Adrenal gland (tissue), 12 donors: ENCODE measurements around the gene BOK. TPM values are rescaled to one million over a fixed set of nuclear protein-coding genes. Genes with fewer than 3 reads are reported as not detected.
"Not testable (repeated sequence)": the region's sequence is repeated elsewhere in the genome, so short reads cannot be mapped to it uniquely, and the experiment has no call there.

Experiments used
- DNase-seq, 7 donors: peaks; one replicate each; pipeline ENCODE4 v3.0.0-alpha.2; 2019 to 2020
- H3K27ac ChIP-seq, 5 donors: fragments of 200-600 bp; sonication (generic) in 4 of 5; 1 replicate in 3 of 5; 2 replicates in 2 of 5; pipeline versions ENCODE4 v1.5.1 to v1.8.0; 2016 to 2020; ENCODE audit warnings: mild to moderate bottlenecking in 1 of 5
- H3K27me3 ChIP-seq: fragments of 200-600 bp; 2 replicates; pipeline ENCODE4 v1.8.0; 2021
- H3K36me3 ChIP-seq, 2 donors: fragments of 200-600 bp; replicated peaks in 1 of 2; 1 replicate in 1 of 2; 2 replicates in 1 of 2; pipeline versions ENCODE4 v1.5.1 to v1.8.0; 2018 to 2022
- H3K4me1 ChIP-seq, 2 donors: fragments of 200-600 bp; replicated peaks in 1 of 2; 1 replicate in 1 of 2; 2 replicates in 1 of 2; pipeline versions ENCODE4 v1.5.1 to v1.8.0; 2018 to 2021
- H3K4me3 ChIP-seq, 4 donors: fragments of 200-600 bp; sonication (generic) in 3 of 4; one replicate each; pipeline ENCODE4 v1.5.1; 2016 to 2018
- H3K9me3 ChIP-seq, 3 donors: fragments of 200-600 bp; sonication (generic) in 1 of 3; replicated peaks in 1 of 3; 1 replicate in 2 of 3; 2 replicates in 1 of 3; pipeline versions ENCODE4 v1.5.1 to v1.8.0; 2016 to 2021
- POLR2A ChIP-seq, 2 donors: fragments of 450-650 bp; IDR thresholded peaks; one replicate each; pipeline ENCODE4 v1.6.1; 2017; ENCODE audit warnings: antibody characterized with exemption in 2 of 2, mild to moderate bottlenecking in 2 of 2, moderate library complexity in 1 of 2
- WGBS, 4 donors: extraction: QIAGEN DNeasy Blood & Tissue Kit in 2 of 4; methylation state at CpG; one replicate each; pipeline versions ENCODE4 v1.1.5 to v1.1.7; 2013 to 2017; 5-methylcytosine and 5-hydroxymethylcytosine counted together
- intact Hi-C, 2 donors: fragments of 100-400 bp; cut with DNase I; formaldehyde crosslinking; loops; one replicate each; pipeline versions ENCODE4 v1.14.1 to v1.15.0; 2022 to 2023
- polyA plus RNA-seq, 3 donors: library from polyadenylated mRNA; stranded (reverse); fragments of 200-250 nt in 2 of 3; fragments of 350-450 nt in 1 of 3; fragmentation: Illumina TruSeq in 1 of 3; extraction: RNeasy Lipid Tissue Mini Kit (QIAGEN cat#74804) in 1 of 3; gene quantifications; one replicate each; pipeline ENCODE4 v1.2.3, GENCODE V29; 2013 to 2014
- total RNA-seq, 9 donors: library from RNA; depleted of rRNA in 4 of 9; stranded (reverse); fragments of >200 nt in 4 of 9; fragments of 120-200 nt in 1 of 9; fragmentation: NEBNext Ultra II Directional in 1 of 9; extraction: Animal tissue kit (Norgen Biotek cat#: 25700) in 1 of 9; gene quantifications; one replicate each; pipeline versions ENCODE4 v1.1.0 to v1.2.4, GENCODE V29; 2013 to 2023
- TF ChIP-seq, protein P1 (sequence below), 6 experiments: fragments of 450-650 bp in 4 of 6; fragments of 200-600 bp in 2 of 6; sonication (generic) in 1 of 6; IDR thresholded peaks; 1 replicate in 5 of 6; 2 replicates in 1 of 6; pipeline versions ENCODE4 v1.5.1 to v1.8.0; 2016 to 2021; ENCODE audit warnings: antibody characterized with exemption in 6 of 6, mild to moderate bottlenecking in 2 of 6, moderate library complexity in 1 of 6
- donor health status: healthy with polysubstance abuse.
- donor health status: Bipolar disorder and iron deficiency.
- donor health status: DM: yes; HTN: yes; CAD: no.
- donor health status: DM: no; HTN: no; CAD: no.
- donor health status: DM: no; HTN: no; CAD: no.
- donor health status: DM: yes; HTN: yes; CAD: no.

BOK gene
- total and polyA plus RNA-seq, 12 donors = 2.9 to 41.7 (median 13.9) TPM

DNA sequence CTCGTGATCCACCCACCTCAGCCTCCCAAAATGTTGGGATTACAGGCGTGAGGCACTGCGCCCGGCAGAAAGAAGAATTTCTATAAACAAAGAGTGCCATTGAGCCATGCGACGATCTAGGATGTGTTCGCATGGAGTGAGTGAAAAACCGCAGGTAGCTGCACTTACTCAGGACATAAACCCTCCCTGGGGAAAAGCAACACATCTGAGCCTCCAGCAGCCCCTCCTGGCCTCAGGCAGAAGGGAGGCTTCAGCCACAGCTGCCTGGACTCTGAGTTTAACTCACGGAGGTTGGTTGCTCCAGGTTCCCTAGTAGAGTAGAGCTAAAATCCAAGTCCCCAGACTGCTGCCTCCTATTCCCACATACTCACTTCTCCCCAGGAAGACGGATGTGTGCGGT lies 38.9 kb upstream of the BOK start:
- H3K36me3 ChIP-seq = no peaks in the 10 kb centered on the region
- no peak overlapping the region for H3K27ac ChIP-seq
- no peaks in the 10 kb centered on the region for H3K9me3 ChIP-seq
- no peak for DNase-seq
- H3K4me3 ChIP-seq = no peak overlapping the region
- no peaks in the 10 kb centered on the region for H3K4me1 ChIP-seq
- peaks cover 12% of the 10 kb centered on the region for H3K27me3 ChIP-seq
- TF ChIP-seq, protein P1, sequence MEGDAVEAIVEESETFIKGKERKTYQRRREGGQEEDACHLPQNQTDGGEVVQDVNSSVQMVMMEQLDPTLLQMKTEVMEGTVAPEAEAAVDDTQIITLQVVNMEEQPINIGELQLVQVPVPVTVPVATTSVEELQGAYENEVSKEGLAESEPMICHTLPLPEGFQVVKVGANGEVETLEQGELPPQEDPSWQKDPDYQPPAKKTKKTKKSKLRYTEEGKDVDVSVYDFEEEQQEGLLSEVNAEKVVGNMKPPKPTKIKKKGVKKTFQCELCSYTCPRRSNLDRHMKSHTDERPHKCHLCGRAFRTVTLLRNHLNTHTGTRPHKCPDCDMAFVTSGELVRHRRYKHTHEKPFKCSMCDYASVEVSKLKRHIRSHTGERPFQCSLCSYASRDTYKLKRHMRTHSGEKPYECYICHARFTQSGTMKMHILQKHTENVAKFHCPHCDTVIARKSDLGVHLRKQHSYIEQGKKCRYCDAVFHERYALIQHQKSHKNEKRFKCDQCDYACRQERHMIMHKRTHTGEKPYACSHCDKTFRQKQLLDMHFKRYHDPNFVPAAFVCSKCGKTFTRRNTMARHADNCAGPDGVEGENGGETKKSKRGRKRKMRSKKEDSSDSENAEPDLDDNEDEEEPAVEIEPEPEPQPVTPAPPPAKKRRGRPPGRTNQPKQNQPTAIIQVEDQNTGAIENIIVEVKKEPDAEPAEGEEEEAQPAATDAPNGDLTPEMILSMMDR (IDR thresholded peaks at IDR 0.05) = no peak
- TF ChIP-seq POLR2A (IDR thresholded peaks at IDR 0.05) = no peak
- intact Hi-C loops = no loop called here
- WGBS, 4 donors = 71 to 76% (median 72%) methylated on average over 10 to 11 of the region's 11 CpGs

DNA sequence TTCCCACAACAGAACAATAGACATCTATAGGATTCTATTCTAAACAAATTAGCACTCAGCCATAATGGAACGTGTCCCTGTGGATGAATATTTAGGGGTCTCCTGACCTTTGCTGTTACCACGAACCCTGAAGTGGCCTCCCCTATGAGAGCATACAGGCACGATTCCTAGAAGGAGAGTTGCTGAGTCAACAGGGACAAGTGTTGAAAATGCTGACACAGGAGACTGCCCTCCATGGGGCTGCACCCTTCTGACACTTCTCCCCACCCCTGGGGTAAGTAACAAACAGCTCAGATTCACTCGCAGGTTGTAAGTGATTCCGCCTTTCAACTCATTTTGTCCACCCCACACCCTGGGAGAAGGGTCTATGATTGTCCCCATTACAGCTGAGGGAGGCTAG lies 36.1 kb upstream of the BOK start:
- intact Hi-C loops = no loop called here
- WGBS, 4 donors = 63 to 70% (median 67%) methylated on average over 5 of the region's 5 CpGs
- Histone ChIP-seq H3K4me1 (no peaks in the 10 kb centered on the region), H3K4me3 (no peak overlapping the region), H3K9me3 (no peaks in the 10 kb centered on the region), H3K27ac (no peak overlapping the region), H3K27me3 (peaks cover 12% of the 10 kb centered on the region), H3K36me3 (no peaks in the 10 kb centered on the region)
- TF ChIP-seq, protein P1 (IDR thresholded peaks at IDR 0.05) = no peak
- no peak for TF ChIP-seq POLR2A (IDR thresholded peaks at IDR 0.05)
- no peak for DNase-seq

DNA sequence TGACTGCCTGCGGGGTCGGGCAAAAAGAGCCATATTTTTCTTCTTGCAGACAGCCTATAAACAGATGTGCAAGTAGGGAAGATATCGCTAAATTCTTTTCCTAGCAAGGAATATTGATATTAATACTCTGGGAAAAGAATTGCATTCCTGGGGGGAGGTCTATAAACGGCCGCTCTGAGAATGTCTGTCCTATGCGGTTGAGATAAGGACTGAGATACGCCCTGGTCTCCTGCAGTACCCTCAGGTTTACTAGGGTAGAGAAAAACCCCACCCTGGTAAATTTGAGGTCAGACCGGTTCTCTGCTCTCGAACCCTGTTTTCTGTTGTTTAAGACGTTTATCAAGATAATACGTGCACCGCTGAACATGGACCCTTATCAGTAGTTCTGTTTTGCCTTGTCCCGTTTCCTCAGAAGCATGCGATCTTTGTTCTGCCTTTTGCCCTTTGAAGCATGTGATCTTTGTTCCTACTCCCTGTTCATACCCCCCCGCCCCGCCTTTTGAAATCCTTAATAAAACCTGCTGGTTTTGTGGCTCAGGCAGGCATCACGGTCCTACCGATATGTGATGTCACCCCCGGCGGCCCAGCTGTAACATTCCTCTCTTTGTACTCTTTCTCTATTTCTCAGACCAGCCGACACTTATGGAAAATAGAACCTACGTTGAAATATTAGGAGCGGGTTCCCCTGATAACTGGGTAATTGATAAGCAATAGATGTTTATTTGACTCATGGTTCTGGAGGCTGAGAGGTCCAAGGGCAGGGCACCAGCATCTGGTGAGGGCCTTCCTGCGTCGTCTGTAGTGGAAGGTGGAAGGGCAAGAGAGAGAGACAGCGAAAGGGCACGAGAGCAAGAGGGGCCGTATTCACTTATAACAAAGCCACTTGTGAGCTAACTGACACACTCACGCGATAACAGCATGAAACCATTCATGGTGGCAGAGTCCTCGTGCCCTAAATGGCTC lies 32.4 kb upstream of the BOK start:
- H3K36me3 ChIP-seq, DNase-seq, H3K27ac ChIP-seq, H3K4me3 ChIP-seq, intact Hi-C loops, H3K4me1 ChIP-seq, H3K9me3 ChIP-seq: not testable (repeated sequence)
- H3K27me3 ChIP-seq = peaks cover 11% of the 10 kb centered on the region
- WGBS, 4 donors = 87 to 91% (median 90%) methylated on average over 31 of the region's 31 CpGs

DNA sequence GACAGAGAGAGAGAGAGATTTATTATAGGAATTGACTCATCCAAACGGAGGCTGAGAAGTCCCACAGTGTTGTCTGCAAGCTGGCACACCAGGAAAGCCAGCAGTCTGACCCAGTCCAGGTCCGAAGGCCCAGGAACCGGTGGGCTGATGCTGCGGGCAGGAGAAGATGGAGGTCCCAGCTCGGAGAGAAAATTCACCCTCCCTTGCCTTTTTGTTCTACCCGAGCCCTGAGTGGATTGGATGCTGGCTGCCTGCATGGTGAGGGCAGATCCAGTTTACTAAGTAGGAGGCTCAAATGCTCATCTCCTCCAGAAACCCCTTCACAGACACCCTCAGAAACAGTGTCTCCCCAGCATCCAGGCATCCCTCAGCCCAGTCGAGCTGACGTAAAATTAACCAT lies 28.0 kb upstream of the BOK start:
- DNase-seq = no peak
- Histone ChIP-seq H3K27ac (no peak overlapping the region), H3K4me3 (no peak overlapping the region), H3K27me3 (no peaks in the 10 kb centered on the region), H3K36me3 (no peaks in the 10 kb centered on the region), H3K9me3 (no peaks in the 10 kb centered on the region), H3K4me1 (no peaks in the 10 kb centered on the region)
- 64 to 72% (median 69%) methylated on average over 7 to 8 of the region's 8 CpGs for WGBS, 4 donors
- intact Hi-C loops = no loop called here
- TF ChIP-seq POLR2A (IDR thresholded peaks at IDR 0.05) = no peak
- TF ChIP-seq, protein P1 (IDR thresholded peaks at IDR 0.05) = no peak
